SK-N-SH treated with all-trans-retinoic acid at 6 μM for 48 hours (cell line): ENCODE data around the gene DST.

Experiments
- CREB5 ChIP-seq: fragments of 250-450 bp; sonication (Bioruptor Pico); IDR thresholded peaks from 2 replicates; pipeline ENCODE4 v1.5.1; 2020; ENCODE audit warnings: low read depth, mild to moderate bottlenecking, moderate library complexity
- CSDC2 ChIP-seq: fragments of 250-450 bp; sonication (Bioruptor Pico); IDR thresholded peaks from 2 replicates; pipeline ENCODE4 v1.5.0; 2020; ENCODE audit warnings: mild to moderate bottlenecking, moderate library complexity
- ESRRG ChIP-seq: fragments of 250-450 bp; sonication (Bioruptor Pico); IDR thresholded peaks from 2 replicates; pipeline ENCODE4 v1.6.1; 2021; ENCODE audit warnings: mild to moderate bottlenecking
- ISL1 ChIP-seq: fragments of 250-450 bp; sonication (Bioruptor Pico); IDR thresholded peaks from 2 replicates; pipeline ENCODE4 v2.1.2; 2022; ENCODE audit warnings: mild to moderate bottlenecking, moderate library complexity
- RARB ChIP-seq: fragments of 250-450 bp; sonication (Bioruptor Pico); IDR thresholded peaks from 2 replicates; pipeline ENCODE4 v1.8.0; 2021; ENCODE audit warnings: mild to moderate bottlenecking, moderate library complexity
- TCF4 ChIP-seq: fragments of 250-450 bp; sonication (Bioruptor Pico); IDR thresholded peaks from 2 replicates; pipeline ENCODE4 v1.8.0; 2021; ENCODE audit warnings: mild to moderate bottlenecking, moderate library complexity, borderline replicate concordance
- ZC3H10 ChIP-seq: fragments of 250-450 bp; sonication (Bioruptor Pico); IDR thresholded peaks from 2 replicates; pipeline ENCODE4 v1.5.1; 2021; ENCODE audit warnings: mild to moderate bottlenecking, moderate library complexity
- ZFP3 ChIP-seq: fragments of 250-450 bp; sonication (Bioruptor Pico); IDR thresholded peaks from 2 replicates; pipeline ENCODE4 v1.5.0; 2020; ENCODE audit warnings: mild to moderate bottlenecking, moderate library complexity
- ZFP30 ChIP-seq: fragments of 450-650 bp; formaldehyde crosslinking; IDR thresholded peaks from 2 replicates; pipeline ENCODE4 v1.5.0; 2022; ENCODE audit warnings: mild to moderate bottlenecking, moderate library complexity
- ZNF565 ChIP-seq: fragments of 450-650 bp; formaldehyde crosslinking; conservative IDR thresholded peaks from 2 replicates; pipeline ENCODE4 v1.5.0; 2020; ENCODE audit warnings: low read depth, mild to moderate bottlenecking, moderate library complexity
- ZNF70 ChIP-seq: fragments of 450-650 bp; formaldehyde crosslinking; IDR thresholded peaks from 2 replicates; pipeline ENCODE4 v1.5.0; 2020; ENCODE audit warnings: mild to moderate bottlenecking, moderate library complexity
- TF ChIP-seq, protein P1 (sequence below): fragments of 250-450 bp; sonication (Bioruptor Pico); IDR thresholded peaks from 2 replicates; pipeline ENCODE4 v1.8.0; 2020; ENCODE audit warnings: mild to moderate bottlenecking, moderate library complexity, borderline replicate concordance

DNA sequence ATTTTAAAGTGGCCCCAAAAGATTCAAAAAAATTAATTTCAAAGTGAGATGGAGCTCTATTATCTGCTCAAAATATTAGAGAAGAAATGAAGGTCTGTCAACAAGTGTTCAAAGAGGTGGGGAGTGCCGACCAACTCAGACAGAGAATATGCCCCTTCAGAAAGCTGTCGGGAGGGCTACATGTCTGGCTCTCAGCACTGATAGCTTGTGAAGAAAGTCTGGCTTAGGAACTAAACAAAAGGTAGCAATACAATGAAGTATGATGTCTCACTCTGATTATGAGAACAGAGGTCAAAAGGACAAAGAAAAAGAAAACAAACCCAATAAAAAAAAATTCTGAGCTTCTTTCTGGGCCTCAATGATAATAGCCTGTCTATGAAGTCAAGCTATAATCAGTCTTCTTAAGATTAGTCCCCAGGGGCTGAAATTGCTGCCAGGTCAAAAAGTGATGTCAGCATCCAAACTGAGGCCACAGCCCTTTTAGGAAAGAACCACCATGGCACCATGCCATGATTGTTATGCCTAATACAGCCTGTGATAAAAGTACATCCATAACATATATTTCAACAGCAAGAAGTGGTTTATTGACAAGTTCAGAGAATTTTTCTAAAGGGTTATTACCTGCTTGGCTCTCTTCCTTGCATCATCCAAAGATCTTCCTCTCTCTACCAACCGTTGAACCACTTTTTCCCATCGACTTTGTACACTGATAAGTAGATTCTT is 150.9 kb downstream of the DST start:
- TF ChIP-seq ZC3H10 (no peak), ZFP30 (CRISPR knock-in tag) (no peak), ZFP3 (CRISPR knock-in tag) (peak; percentile 61; the same call in 1 of the 2 replicates), ZNF70 (no peak), ISL1 (CRISPR knock-in tag) (peak; percentile 87), ESRRG (CRISPR knock-in tag) (no peak), RARB (CRISPR knock-in tag) (no peak), CSDC2 (CRISPR knock-in tag) (no peak), ZNF565 (no peak), CREB5 (CRISPR knock-in tag) (no peak), TCF4 (CRISPR knock-in tag) (no peak)
- TF ChIP-seq, protein P1, sequence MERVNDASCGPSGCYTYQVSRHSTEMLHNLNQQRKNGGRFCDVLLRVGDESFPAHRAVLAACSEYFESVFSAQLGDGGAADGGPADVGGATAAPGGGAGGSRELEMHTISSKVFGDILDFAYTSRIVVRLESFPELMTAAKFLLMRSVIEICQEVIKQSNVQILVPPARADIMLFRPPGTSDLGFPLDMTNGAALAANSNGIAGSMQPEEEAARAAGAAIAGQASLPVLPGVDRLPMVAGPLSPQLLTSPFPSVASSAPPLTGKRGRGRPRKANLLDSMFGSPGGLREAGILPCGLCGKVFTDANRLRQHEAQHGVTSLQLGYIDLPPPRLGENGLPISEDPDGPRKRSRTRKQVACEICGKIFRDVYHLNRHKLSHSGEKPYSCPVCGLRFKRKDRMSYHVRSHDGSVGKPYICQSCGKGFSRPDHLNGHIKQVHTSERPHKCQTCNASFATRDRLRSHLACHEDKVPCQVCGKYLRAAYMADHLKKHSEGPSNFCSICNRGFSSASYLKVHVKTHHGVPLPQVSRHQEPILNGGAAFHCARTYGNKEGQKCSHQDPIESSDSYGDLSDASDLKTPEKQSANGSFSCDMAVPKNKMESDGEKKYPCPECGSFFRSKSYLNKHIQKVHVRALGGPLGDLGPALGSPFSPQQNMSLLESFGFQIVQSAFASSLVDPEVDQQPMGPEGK: no peak
